Prostate gland (tissue), 2 donors: Measurements from ENCODE around the gene PDE9A.

Experiments
- POLR2A ChIP-seq: fragments of 450-650 bp; IDR thresholded peaks from one replicate; pipeline ENCODE4 v1.6.1; 2016; ENCODE audit warnings: antibody characterized with exemption, mild to moderate bottlenecking
- POLR2AphosphoS5 ChIP-seq: sonication (generic); formaldehyde crosslinking; IDR thresholded peaks from one replicate; pipeline ENCODE4 v1.6.1; 2017; ENCODE audit warnings: antibody characterized with exemption
- TF ChIP-seq, protein P1 (sequence below), 4 experiments: fragments of 200-600 bp in 2 of 4; fragments of 450-650 bp in 2 of 4; sonication (generic) in 2 of 4; IDR thresholded peaks; 1 replicate in 3 of 4; 2 replicates in 1 of 4; pipeline ENCODE4 v1.5.1; 2016 to 2019; ENCODE audit warnings: antibody characterized with exemption in 4 of 4, mild to moderate bottlenecking in 2 of 4, moderate library complexity in 2 of 4

DNA sequence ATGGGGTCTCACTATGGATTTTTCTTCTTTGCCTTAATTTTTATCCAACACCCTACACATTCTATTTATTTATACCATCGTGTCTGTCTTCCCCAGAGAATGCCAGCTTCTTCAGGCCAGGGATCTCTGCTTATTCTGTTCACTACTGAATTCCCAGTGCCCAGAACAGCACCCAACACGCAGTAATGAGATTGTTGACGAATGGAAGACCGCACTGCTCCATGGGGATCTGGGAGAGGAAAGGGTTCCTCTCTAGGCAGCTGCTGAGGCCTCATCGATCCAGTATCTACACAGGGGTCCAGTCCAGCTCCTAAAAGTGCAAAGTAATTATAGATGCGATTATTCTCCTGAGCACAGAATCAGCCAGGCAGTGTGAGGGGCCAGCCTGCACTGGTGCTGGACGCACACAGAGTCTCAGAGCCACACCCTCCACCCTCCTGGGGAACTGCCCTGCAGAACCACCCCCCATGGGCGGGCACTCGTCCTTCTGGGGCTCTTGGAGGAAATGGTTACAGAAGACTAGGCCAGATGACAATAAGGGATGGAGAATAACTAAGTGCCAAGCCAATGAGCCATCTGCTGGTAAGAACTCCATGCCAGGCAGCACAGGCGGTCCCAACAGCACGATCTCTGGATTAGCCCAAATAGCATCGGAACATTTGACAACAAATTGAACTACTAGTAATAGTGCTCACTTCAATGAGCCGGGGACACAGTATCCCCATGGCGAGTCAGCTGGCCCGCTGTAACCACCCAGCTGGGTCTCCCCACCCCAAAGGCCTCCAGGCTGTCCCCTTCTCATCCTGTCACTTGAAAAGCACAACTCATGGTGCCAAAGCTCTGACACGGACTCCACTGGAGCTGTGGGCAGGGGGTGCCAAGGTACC lies 1.7 kb upstream of the PDE9A start:
- TF ChIP-seq, protein P1, sequence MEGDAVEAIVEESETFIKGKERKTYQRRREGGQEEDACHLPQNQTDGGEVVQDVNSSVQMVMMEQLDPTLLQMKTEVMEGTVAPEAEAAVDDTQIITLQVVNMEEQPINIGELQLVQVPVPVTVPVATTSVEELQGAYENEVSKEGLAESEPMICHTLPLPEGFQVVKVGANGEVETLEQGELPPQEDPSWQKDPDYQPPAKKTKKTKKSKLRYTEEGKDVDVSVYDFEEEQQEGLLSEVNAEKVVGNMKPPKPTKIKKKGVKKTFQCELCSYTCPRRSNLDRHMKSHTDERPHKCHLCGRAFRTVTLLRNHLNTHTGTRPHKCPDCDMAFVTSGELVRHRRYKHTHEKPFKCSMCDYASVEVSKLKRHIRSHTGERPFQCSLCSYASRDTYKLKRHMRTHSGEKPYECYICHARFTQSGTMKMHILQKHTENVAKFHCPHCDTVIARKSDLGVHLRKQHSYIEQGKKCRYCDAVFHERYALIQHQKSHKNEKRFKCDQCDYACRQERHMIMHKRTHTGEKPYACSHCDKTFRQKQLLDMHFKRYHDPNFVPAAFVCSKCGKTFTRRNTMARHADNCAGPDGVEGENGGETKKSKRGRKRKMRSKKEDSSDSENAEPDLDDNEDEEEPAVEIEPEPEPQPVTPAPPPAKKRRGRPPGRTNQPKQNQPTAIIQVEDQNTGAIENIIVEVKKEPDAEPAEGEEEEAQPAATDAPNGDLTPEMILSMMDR (IDR thresholded peaks at IDR 0.05), result no peak
- no peak for TF ChIP-seq POLR2A
- no peak for TF ChIP-seq POLR2AphosphoS5
